ENCODE data around the gene ADGRL3.

Gene ADGRL3

GRCh38 chr4:62003695-62004094 is 803.6 kb downstream of the ADGRL3 start:
- H3K4me3 ChIP-seq (ENCODE audit: low read depth, low read length), result no peak overlapping the region
- no peak for DNase-seq (ENCODE audit: low read depth, low spot score)
- in situ Hi-C loops (cut with HindIII; ENCODE audit: low sequenced_read_pairs), result no loop called here
- TF ChIP-seq CTCF (IDR thresholded peaks at IDR 0.05; ENCODE audit: low read depth, low read length), result no peak

GRCh38 chr4:62004881-62005280 is 804.8 kb downstream of the ADGRL3 start:
- H3K4me3 ChIP-seq (ENCODE audit: low read depth, low read length), result no peak overlapping the region
- no peak for TF ChIP-seq CTCF (IDR thresholded peaks at IDR 0.05; ENCODE audit: low read depth, low read length)

GRCh38 chr4:62006108-62006507 is 806.0 kb downstream of the ADGRL3 start:
- H3K4me3 ChIP-seq (ENCODE audit: low read depth, low read length), result no peak overlapping the region
- no peak for TF ChIP-seq CTCF (IDR thresholded peaks at IDR 0.05; ENCODE audit: low read depth, low read length)
- DNase-seq (ENCODE audit: low read depth, low spot score), result no peak
- in situ Hi-C loops (cut with HindIII; ENCODE audit: low sequenced_read_pairs), result no loop called here

More at GRCh38 chr4:62004881-62005280, 804.8 kb downstream of the ADGRL3 start:
- in situ Hi-C loops (cut with HindIII; ENCODE audit: low sequenced_read_pairs), result no loop called here
- no peak for DNase-seq (ENCODE audit: low read depth, low spot score)

GRCh38 chr4:62015043-62015739 is 815.1 kb downstream of the ADGRL3 start:
- no peak for DNase-seq (ENCODE audit: low read depth, low spot score)
- no peak for TF ChIP-seq CTCF (IDR thresholded peaks at IDR 0.05; ENCODE audit: low read depth, low read length)
- in situ Hi-C loops (cut with HindIII; ENCODE audit: low sequenced_read_pairs), result no loop called here
- no peak overlapping the region for H3K4me3 ChIP-seq (ENCODE audit: low read depth, low read length)

- H3K4me3 ChIP-seq (ENCODE audit: low read depth, low read length), result no peak overlapping the region
- no peak for DNase-seq (ENCODE audit: low read depth, low spot score)
- in situ Hi-C loops (cut with HindIII; ENCODE audit: low sequenced_read_pairs), result no loop called here
- no peak for TF ChIP-seq CTCF (IDR thresholded peaks at IDR 0.05; ENCODE audit: low read depth, low read length)
These were observed 818.4 kb downstream of the ADGRL3 start for GRCh38 chr4:62018537-62018936.

- TF ChIP-seq CTCF (IDR thresholded peaks at IDR 0.05; ENCODE audit: low read depth, low read length), result no peak
- in situ Hi-C loops (cut with HindIII; ENCODE audit: low sequenced_read_pairs), result no loop called here
These were observed 823.5 kb downstream of the ADGRL3 start for GRCh38 chr4:62023633-62024032.

More at GRCh38 chr4:62023633-62024032, 823.5 kb downstream of the ADGRL3 start:
- DNase-seq (ENCODE audit: low read depth, low spot score), result no peak
- H3K4me3 ChIP-seq (ENCODE audit: low read depth, low read length), result no peak overlapping the region
